HEK293 (cell line): ENCODE results near the gene ZNF607.

Experiments
- ATF2 ChIP-seq: fragments of 450-650 bp; formaldehyde crosslinking; IDR thresholded peaks from 2 replicates; pipeline ENCODE4 v1.5.1; 2016; ENCODE audit warnings: missing biosample characterization, missing genetic modification characterization, low read depth
- KLF8 ChIP-seq: fragments of 450-650 bp; formaldehyde crosslinking; IDR thresholded peaks from 2 replicates; pipeline ENCODE4 v1.5.1; 2016; ENCODE audit warnings: missing biosample characterization, missing genetic modification characterization
- MEIS1 ChIP-seq: sonication (generic); formaldehyde crosslinking; IDR thresholded peaks from 2 replicates; pipeline ENCODE4 v1.8.1; 2022; ENCODE audit warnings: missing genetic modification reagents, mild to moderate bottlenecking, borderline replicate concordance
- PATZ1 ChIP-seq: fragments of 450-650 bp; formaldehyde crosslinking; IDR thresholded peaks from 2 replicates; pipeline ENCODE4 v1.5.1; 2016; ENCODE audit warnings: missing biosample characterization, missing genetic modification characterization
- WT1 ChIP-seq: fragments of 450-650 bp; formaldehyde crosslinking; IDR thresholded peaks from 2 replicates; pipeline ENCODE4 v1.5.1; 2016; ENCODE audit warnings: missing biosample characterization, missing genetic modification characterization
- ZIC2 ChIP-seq: fragments of 450-650 bp; formaldehyde crosslinking; IDR thresholded peaks from 2 replicates; pipeline ENCODE4 v1.5.1; 2016; ENCODE audit warnings: missing biosample characterization, missing genetic modification characterization
- ZNF140 ChIP-seq: fragments of 450-650 bp; formaldehyde crosslinking; IDR thresholded peaks from 2 replicates; pipeline ENCODE4 v1.5.1; 2016; ENCODE audit warnings: missing biosample characterization, missing genetic modification characterization
- ZNF19 ChIP-seq: fragments of 450-650 bp; formaldehyde crosslinking; IDR thresholded peaks from 2 replicates; pipeline ENCODE4; 2016; ENCODE audit warnings: missing biosample characterization, missing genetic modification characterization, low read depth
- ZNF221 ChIP-seq: fragments of 450-650 bp; formaldehyde crosslinking; IDR thresholded peaks from 2 replicates; pipeline ENCODE4 v1.5.1; 2017; ENCODE audit warnings: missing biosample characterization, missing genetic modification characterization, borderline replicate concordance
- ZNF302 ChIP-seq: fragments of 450-650 bp; formaldehyde crosslinking; IDR thresholded peaks from 2 replicates; pipeline ENCODE4 v1.5.1; 2016; ENCODE audit warnings: missing biosample characterization, missing genetic modification characterization, low read depth
- ZNF324 ChIP-seq: fragments of 450-650 bp; formaldehyde crosslinking; IDR thresholded peaks from 2 replicates; pipeline ENCODE4 v1.5.1; 2016; ENCODE audit warnings: missing biosample characterization, missing genetic modification characterization
- ZNF366 ChIP-seq: fragments of 450-650 bp; formaldehyde crosslinking; conservative IDR thresholded peaks from 2 replicates; pipeline ENCODE4 v1.5.1; 2016; ENCODE audit warnings: missing biosample characterization, missing genetic modification characterization
- ZNF394 ChIP-seq: fragments of 450-650 bp; formaldehyde crosslinking; IDR thresholded peaks from 2 replicates; pipeline ENCODE4 v1.5.1; 2016; ENCODE audit warnings: missing biosample characterization, missing genetic modification characterization, mild to moderate bottlenecking, moderate library complexity, borderline replicate concordance
- ZNF398 ChIP-seq: fragments of 450-650 bp; formaldehyde crosslinking; IDR thresholded peaks from 2 replicates; pipeline ENCODE4 v1.5.1; 2017; ENCODE audit warnings: missing biosample characterization, missing genetic modification characterization
- ZNF449 ChIP-seq: fragments of 450-650 bp; formaldehyde crosslinking; IDR thresholded peaks from 2 replicates; pipeline ENCODE4 v1.5.1; 2017; ENCODE audit warnings: missing biosample characterization, mild to moderate bottlenecking, missing genetic modification characterization, moderate library complexity
- ZNF501 ChIP-seq: fragments of 450-650 bp; formaldehyde crosslinking; IDR thresholded peaks from 2 replicates; pipeline ENCODE4 v1.5.1; 2016; ENCODE audit warnings: missing biosample characterization, missing genetic modification characterization
- ZNF558 ChIP-seq: fragments of 450-650 bp; formaldehyde crosslinking; IDR thresholded peaks from 2 replicates; pipeline ENCODE4 v1.5.1; 2016; ENCODE audit warnings: missing biosample characterization, missing genetic modification characterization
- ZNF561 ChIP-seq: fragments of 450-650 bp; IDR thresholded peaks from 2 replicates; pipeline ENCODE4 v1.5.1; 2018; ENCODE audit warnings: missing biosample characterization, missing genetic modification characterization, borderline replicate concordance
- ZNF645 ChIP-seq: fragments of 450-650 bp; formaldehyde crosslinking; IDR thresholded peaks from 2 replicates; pipeline ENCODE4; 2016; ENCODE audit warnings: missing biosample characterization, missing genetic modification characterization
- ZSCAN23 ChIP-seq: fragments of 450-650 bp; formaldehyde crosslinking; IDR thresholded peaks from 2 replicates; pipeline ENCODE4 v1.5.1; 2016; ENCODE audit warnings: missing biosample characterization, missing genetic modification characterization
- ZSCAN30 ChIP-seq: fragments of 450-650 bp; IDR thresholded peaks from 2 replicates; pipeline ENCODE4 v1.5.1; 2018; ENCODE audit warnings: missing biosample characterization, mild to moderate bottlenecking, missing genetic modification characterization, moderate library complexity
- ZXDB ChIP-seq: fragments of 450-650 bp; formaldehyde crosslinking; IDR thresholded peaks from 2 replicates; pipeline ENCODE4 v1.5.1; 2016; ENCODE audit warnings: missing biosample characterization, missing genetic modification characterization
- TF ChIP-seq, protein P1 (sequence below): fragments of 450-650 bp; formaldehyde crosslinking; IDR thresholded peaks from 2 replicates; pipeline ENCODE4 v1.5.0; 2017; ENCODE audit warnings: missing biosample characterization, missing genetic modification characterization, borderline replicate concordance
- TF ChIP-seq, protein P2 (sequence below): fragments of 450-650 bp; formaldehyde crosslinking; IDR thresholded peaks from 2 replicates; pipeline ENCODE4 v1.5.1; 2016; ENCODE audit warnings: missing biosample characterization, missing genetic modification characterization, borderline replicate concordance

The ZNF607 gene

DNA sequence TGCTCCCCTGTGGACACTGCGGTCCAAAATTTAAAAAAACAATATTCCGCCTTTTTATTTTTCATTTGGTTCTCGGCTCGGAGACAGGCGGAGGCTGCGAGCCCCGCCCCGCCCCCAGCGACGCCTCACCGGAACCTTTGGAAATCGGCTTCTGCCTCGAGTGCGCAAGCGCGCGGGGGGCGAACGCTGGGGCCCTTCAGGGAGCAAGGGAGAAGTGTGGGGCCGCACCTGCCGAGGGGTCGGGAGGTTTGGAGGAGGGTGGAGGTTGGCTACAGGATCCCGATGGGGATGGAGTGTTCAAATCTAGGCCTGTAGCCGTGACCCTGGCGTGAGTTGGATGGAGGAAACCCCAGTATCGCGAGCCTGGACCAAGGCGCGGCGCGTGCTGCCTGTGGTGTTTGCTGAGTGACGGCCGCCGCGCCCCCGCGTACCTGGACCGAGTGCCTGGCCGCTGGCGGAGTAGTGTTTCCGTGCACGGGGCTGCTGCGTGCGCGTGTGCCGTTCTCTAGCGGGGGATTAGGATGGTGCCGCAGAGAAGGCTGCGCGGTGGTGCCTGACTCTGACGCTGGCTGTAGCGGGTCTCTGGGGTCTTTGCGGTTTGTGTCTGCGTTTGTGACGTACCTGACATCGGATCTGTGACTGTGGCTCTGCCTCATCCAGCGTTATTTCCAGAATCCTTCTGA is 63.7 kb downstream of the ZNF607 start (continued):
- TF ChIP-seq PATZ1, result peak; percentile 100
- TF ChIP-seq ZNF501 (tag by site-specific recombination), result peak; percentile 99
- peak; percentile 76 for TF ChIP-seq ZSCAN23
- TF ChIP-seq ZXDB (tag by site-specific recombination), result peak; percentile 99
- peak; percentile 87; the same call in 1 of the 2 replicates for TF ChIP-seq ZNF19 (tag by site-specific recombination)
- TF ChIP-seq ZNF366 (tag by site-specific recombination), result peak; percentile 91
- peak; percentile 60; the same call in 1 of the 2 replicates for TF ChIP-seq ATF2 (tag by site-specific recombination)
- no peak for TF ChIP-seq MEIS1 (CRISPR knock-in tag)
- TF ChIP-seq ZNF302 (tag by site-specific recombination), result peak; percentile 86; the same call in 1 of the 2 replicates
- TF ChIP-seq ZSCAN30 (tag by site-specific recombination), result peak; percentile 100
- TF ChIP-seq, protein P1, sequence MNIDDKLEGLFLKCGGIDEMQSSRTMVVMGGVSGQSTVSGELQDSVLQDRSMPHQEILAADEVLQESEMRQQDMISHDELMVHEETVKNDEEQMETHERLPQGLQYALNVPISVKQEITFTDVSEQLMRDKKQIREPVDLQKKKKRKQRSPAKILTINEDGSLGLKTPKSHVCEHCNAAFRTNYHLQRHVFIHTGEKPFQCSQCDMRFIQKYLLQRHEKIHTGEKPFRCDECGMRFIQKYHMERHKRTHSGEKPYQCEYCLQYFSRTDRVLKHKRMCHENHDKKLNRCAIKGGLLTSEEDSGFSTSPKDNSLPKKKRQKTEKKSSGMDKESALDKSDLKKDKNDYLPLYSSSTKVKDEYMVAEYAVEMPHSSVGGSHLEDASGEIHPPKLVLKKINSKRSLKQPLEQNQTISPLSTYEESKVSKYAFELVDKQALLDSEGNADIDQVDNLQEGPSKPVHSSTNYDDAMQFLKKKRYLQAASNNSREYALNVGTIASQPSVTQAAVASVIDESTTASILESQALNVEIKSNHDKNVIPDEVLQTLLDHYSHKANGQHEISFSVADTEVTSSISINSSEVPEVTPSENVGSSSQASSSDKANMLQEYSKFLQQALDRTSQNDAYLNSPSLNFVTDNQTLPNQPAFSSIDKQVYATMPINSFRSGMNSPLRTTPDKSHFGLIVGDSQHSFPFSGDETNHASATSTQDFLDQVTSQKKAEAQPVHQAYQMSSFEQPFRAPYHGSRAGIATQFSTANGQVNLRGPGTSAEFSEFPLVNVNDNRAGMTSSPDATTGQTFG (tag by site-specific recombination), result no peak; the same call in 1 of the 2 replicates
- no peak; the same call in 1 of the 2 replicates for TF ChIP-seq ZNF140 (tag by site-specific recombination)
- TF ChIP-seq ZIC2, result peak; percentile 79
- TF ChIP-seq ZNF645, result peak; percentile 88
- TF ChIP-seq ZNF398, result peak; percentile 82
- peak; percentile 98 for TF ChIP-seq KLF8 (tag by site-specific recombination)
- peak; percentile 80; the same call in 1 of the 2 replicates for TF ChIP-seq ZNF221
- peak; percentile 6; the same call in 1 of the 2 replicates for TF ChIP-seq ZNF394 (tag by site-specific recombination)
- TF ChIP-seq ZNF324 (tag by site-specific recombination), result peak; percentile 99
- TF ChIP-seq ZNF449 (tag by site-specific recombination), result no peak; the same call in 1 of the 2 replicates
- TF ChIP-seq WT1 (tag by site-specific recombination), result peak; percentile 88
- TF ChIP-seq ZNF561, result peak; percentile 19; the same call in 1 of the 2 replicates
- TF ChIP-seq, protein P2, sequence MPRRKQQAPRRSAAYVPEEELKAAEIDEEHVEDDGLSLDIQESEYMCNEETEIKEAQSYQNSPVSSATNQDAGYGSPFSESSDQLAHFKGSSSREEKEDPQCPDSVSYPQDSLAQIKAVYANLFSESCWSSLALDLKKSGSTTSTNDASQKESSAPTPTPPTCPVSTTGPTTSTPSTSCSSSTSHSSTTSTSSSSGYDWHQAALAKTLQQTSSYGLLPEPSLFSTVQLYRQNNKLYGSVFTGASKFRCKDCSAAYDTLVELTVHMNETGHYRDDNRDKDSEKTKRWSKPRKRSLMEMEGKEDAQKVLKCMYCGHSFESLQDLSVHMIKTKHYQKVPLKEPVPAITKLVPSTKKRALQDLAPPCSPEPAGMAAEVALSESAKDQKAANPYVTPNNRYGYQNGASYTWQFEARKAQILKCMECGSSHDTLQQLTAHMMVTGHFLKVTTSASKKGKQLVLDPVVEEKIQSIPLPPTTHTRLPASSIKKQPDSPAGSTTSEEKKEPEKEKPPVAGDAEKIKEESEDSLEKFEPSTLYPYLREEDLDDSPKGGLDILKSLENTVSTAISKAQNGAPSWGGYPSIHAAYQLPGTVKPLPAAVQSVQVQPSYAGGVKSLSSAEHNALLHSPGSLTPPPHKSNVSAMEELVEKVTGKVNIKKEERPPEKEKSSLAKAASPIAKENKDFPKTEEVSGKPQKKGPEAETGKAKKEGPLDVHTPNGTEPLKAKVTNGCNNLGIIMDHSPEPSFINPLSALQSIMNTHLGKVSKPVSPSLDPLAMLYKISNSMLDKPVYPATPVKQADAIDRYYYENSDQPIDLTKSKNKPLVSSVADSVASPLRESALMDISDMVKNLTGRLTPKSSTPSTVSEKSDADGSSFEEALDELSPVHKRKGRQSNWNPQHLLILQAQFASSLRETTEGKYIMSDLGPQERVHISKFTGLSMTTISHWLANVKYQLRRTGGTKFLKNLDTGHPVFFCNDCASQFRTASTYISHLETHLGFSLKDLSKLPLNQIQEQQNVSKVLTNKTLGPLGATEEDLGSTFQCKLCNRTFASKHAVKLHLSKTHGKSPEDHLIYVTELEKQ (tag by site-specific recombination), result peak; percentile 92
- no peak for TF ChIP-seq ZNF558 (tag by site-specific recombination)
